DND-41 (cell line): ENCODE results near the gene HIP1.
"Not testable (repeated sequence)": the region's sequence is repeated elsewhere in the genome, so short reads cannot be mapped to it uniquely, and the experiment has no call there.

Experiments used
- CTCF ChIP-seq: IDR thresholded peaks from 2 replicates; pipeline ENCODE4 v1.5.1; 2012; ENCODE audit warnings: borderline replicate concordance, low read length, moderate library complexity, mild to moderate bottlenecking; ENCODE audit not compliant: poor library complexity, severe bottlenecking; ENCODE audit errors: extremely low read depth
- EZH2 ChIP-seq: IDR thresholded peaks from 3 replicates; pipeline ENCODE4 v1.6.1; 2012; ENCODE audit warnings: borderline replicate concordance, low read depth, mild to moderate bottlenecking, moderate library complexity, low read length, inconsistent platforms; ENCODE audit not compliant: severe bottlenecking

GRCh38 chr7:75773958-75774357, 35.2 kb upstream of the HIP1 start:
- TF ChIP-seq CTCF, EZH2: not testable (repeated sequence)
